GM18907 (cell line): ENCODE results near the gene GALNT9.

Experiments used
- ATAC-seq: cut with Tn5 transposase; IDR thresholded peaks from one replicate; pipeline ENCODE4 v1.9.1; 2021; ENCODE audit warnings: mild to moderate bottlenecking, moderate library complexity; ENCODE audit not compliant: unreplicated experiment

Gene GALNT9

DNA sequence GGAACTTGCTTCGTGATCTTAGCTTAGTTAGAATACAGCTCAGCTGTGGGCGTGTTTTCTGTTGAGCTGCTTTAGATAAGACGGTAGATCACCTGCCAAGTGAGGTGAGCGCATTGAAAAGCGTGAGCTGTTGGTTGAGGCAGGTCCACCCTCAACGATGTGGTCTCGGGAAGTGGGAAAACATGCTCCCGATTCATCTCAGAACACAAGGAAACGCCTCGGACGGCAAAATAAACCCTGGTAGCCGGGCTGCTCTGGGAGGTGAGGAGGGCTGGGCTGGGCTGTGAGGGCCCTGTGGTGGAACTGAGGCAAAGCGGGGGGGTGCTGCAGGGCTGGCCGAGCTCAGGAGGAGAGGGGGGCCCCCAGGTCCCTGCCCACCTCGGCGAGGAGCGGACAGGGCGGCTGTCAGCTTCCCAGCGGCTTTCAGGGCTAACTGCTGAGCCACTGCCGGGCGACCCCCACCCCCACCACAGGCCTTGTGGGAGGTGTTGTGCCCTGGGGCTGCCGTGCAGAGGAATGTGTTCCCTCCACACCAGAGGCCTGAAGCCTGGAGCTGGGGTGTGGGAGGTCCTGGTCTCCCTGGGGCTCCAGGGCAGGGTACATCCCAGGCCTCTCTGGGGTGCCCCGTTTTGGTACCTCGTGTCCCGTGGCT lies 154.4 kb downstream of the GALNT9 start:
- no peak for ATAC-seq

DNA sequence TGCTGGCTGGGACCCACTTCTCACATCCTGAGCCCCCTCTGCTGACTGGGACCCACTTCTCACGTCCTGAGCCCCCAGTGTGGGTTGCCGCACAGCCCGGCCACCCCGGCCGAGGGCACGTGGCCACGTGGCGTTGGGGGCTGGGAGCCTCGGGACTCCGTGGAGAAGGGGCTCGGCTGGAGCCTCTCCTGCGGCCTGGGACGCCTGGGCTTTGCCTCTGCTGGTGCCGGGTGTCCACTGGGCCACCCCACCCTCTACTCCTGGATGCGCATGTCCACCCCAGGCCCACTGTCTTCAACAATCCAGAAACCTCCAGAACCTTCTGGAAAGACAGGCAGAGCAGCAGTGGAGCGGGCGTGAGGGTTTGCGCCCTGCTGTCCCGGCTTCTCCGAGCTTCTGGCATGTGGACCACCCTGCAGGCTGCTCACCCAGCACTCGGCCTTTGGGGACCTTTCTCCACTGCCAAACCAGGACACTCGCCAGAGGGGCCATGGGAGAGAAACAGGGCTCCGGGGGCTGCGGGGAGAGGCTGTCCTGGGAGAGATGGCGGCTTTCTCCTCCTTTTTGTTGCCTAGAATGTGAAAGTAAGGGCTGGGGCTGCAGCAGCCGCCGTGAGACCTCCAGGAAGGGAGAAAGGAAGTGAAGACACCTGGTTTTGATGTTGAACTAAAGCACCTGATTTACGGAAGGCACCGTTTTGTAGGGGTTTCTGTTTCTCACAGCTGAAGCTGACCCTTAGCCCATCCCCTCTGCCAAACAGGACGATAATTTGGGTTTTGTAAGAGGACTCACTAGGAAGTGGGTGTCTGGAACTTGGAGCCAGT lies 155.2 kb downstream of the GALNT9 start:
- ATAC-seq: no peak

DNA sequence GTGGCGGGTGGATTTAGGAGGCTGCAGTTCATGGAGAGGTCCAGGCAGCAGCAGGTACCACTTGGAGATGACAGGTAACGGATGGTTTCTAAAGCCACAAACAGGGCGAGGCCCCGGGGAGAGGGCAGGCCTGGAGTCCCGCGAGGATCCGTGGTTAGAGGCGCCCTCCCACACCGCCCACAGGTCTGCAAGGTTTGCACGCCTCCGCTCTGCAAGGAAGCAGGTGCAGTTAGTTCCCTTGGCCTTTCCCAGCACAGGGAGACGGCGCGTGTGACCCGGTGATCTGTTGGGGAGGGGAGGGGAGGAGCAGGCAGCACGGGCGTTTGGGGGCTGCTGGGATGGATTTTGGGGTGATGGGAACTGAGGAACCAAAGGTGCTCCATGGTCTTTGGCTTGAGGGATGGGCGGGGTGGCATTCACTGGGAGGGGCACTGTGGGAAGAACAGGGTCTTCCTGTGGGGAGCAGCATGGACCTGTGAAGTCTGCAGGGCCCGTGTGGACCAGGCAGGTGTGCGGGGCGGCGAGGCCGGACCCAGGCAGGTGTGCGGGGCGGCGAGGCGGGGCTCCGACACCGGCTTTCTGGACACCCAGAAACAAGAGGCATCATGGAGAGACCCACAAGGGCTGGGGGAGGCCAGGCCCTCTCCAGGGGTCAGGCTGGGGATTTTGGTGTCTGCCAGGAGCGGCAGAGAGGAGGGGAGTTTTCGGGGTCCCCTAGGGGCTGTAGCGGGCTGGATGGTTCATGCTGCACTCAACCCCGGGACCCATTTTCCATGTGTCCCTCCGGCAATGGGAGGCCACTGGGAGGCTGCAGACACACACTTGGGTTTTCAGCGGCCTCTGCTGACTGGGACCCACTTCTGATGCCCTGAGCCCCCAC lies 156.0 kb downstream of the GALNT9 start:
- no peak for ATAC-seq

DNA sequence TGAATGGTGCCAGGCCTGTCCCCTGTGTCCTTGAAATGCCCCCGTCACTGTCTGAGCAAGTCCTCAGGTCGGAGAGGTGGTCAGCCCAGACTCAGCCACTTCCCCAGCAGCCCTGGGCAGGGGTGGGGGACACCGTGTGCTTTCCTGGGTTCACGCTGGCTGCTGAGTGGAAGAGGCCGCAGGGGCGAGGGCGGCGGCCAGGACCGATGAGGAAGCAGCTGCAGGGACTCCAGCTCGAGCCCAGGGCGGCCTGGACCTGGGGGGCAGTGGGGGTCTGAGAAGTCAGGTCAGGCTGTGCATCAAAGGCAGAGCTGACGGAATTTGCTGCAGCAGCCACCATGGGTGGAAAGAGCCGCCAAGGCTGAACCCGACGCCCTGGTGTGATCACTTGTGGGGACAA lies 156.8 kb downstream of the GALNT9 start:
- ATAC-seq: no peak

DNA sequence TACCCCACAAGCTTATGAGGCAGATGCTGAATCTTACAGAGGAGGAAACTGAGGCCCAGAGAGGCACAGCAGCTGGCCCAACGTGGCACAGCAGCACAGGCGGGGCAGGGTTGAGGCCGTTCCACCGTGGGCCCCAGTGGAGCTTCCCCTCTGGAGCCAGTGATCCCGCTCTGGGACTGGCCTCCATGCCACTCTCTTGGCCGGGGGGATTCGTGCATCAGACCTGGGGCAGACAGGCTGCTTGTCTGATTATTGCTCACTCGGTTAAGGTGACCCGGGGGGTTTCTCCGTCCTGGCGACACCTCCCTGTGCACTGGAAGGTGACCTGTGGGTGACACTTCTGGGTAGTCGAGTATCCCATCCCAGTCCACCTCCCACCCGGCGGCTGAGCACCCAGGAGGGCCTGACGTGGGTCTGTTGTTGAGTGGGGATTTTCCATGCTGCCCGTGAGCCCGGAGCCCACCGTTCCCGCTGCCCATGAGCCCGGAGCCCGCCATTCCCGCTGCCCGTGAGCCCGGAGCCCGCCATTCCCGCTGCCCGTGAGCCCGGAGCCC lies 157.3 kb downstream of the GALNT9 start:
- no peak for ATAC-seq

DNA sequence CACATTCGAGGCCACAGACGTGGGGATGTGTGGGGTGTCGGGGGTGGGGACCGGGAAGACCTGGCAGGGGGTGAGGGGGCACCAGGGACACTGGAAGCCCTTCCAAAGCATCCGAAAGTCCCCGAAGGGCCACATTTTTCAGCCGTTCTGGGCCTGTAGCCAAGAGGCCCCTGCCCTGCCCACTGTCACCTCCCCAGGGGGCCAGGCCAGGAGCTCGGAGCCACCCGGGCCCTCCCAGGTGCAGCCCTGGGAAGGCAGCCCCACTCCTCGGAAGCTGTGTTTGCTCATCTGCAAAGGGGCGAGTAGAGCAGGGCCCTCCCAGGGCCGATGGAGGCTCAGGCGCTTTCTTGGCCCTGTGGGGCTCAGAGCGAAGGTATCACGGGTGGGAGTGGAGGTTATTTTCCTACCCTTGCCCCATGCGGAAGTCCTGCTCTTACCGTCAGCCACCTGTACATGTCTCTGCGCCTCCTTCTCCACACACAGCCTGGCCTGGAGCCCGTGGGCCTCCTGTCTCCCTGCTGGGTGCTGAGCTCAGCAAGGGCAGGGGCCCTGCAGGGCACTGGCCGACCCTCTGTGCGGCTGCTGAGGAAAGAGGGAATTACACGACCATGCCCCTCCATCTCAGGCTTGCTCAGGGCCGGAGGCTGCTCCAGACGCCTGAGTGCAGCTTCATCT lies 158.0 kb downstream of the GALNT9 start:
- no peak for ATAC-seq

DNA sequence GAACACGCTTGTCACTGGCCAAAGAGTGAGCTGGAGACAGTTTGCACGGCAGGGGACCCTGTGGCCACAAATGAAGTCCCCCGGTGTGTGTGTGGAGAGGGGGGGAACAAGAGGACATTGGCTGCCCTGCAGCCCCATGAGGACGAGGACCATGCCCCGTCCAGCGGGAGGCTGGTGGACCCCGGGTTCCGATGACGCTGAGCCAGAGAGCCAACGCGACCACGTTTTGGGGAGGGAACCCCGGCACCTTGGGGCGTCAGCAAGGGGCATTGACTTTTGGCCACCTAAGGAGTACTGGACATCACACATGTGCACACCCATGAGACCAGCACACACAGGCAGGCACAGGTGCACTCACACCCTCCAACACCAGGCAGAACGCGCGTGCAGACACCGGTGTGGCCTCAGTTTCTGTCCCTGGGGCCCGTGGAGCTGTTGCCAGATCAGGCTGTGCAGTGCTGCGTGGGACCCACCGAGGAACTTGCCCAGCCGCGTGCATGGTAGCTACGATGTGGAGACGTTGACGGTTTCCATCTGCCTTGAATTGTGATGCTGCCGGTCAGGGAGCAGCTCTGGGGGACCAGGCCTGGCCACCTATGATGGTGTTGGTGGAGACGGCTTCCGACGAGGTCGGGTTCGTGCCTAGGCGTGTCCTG lies 158.6 kb downstream of the GALNT9 start:
- no peak for ATAC-seq

DNA sequence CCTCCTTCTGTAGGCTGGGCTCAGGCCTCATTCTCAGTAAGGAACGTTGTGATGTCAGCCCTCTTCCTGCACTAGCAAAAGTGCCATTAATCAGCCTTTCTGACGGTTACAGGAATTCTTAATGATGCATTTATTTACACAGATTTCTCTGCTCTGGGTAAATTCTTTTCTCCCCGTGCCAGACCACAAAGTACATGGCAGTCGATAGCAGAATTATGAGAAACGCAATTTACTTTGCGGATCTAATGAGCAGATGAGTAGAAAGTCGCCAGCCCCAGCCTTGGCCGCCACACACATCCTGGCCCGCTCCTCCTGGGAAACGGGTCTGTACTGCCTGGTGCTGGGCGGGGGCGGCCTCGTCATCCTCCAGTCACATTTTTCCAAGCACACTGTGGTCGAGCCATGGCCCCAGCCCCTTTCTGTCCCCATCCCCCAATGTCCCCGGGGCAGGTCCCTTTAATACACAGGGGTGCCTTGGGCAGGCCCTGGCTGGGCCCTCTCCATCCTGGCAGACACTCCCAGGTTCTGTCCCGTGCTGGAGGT lies 159.2 kb downstream of the GALNT9 start:
- no peak for ATAC-seq

DNA sequence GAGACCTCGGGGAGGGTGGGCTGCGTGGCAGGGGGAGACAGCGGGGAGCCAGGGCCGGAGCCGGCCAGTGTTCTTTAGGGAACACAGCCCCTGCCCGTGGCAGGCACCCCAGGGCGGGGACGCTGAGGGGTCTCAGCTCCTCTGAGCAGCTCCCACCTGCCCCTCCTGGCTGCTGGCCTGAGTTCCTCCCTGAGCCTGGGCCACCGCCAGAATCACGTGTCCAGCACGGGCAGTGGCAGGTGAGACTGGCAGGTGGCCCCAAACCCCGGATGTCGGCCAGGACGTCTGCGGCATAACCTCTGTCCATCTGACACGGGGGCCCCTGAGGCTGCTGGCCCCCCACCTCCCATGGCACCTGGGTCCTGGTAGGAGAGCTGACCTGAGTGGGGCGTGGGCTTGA lies 160.0 kb downstream of the GALNT9 start:
- no peak for ATAC-seq

DNA sequence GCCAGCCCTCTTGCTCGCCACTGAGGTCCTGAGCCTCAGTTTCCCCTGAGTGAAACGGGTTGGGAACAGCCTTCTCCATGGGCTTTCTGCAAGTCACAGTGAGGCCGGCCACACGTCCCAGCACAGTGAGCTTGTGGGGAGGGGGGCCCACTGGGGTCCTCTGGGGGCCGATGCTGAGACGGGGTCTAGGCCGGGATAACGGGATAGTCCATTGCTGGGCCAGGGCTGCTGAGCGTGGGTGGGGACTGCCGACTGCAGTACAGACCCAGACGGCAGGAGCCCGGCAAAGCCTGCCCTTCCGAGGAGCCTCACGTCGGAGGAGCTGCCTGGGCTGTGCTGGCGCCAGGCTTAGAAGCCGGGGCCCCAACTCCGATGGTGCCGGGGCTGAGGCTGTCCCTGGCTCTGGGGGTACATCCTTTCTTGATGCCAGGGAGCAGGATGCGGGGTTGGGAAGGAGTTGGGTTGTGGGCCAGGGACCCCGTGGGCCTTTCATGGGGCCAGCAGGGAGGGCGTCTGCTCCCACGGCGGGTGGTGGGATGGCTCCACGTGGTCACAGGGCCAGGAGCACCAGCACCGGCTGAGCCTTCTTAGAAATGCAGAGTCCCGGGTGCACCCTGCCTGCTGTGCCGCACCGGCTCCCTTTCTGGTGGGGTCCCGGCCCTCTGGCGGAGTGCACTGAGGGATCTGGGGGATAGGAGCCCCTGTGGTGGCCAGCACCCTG lies 160.9 kb downstream of the GALNT9 start:
- ATAC-seq: no peak

DNA sequence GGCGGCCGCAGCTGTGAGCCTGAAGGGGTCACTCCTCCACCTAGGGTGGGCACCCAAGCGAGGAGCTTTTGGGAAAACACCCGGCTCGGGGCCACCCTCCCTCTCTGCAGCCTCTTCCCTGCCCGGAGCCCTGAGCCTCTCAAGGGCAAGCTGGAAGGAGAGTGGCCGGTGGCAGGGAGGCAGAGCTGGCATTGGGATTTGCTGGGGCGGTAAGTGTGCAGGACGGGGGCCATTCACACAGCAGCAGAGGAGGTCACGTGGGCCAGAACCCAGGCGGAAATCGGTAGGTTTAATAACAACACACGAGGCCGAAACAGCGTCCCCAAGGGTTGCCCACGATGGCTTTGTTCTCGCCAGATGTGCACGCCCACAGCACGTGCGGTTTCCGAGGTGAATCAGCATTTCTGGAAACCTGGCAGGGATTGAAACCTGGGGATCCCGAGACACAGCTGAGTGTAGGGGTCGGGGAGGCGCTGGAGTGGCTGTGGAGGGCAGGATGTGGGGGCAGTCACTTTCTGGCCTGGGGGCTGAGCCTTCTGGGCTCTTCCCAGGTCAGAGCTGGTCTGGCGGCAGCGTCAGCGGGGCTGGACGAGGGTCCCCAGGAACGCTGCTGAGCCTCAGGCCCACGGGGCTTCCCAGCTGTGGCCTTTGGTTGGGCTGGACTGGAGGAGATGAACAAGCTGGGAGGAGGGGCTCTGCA lies 161.6 kb downstream of the GALNT9 start:
- no peak for ATAC-seq

DNA sequence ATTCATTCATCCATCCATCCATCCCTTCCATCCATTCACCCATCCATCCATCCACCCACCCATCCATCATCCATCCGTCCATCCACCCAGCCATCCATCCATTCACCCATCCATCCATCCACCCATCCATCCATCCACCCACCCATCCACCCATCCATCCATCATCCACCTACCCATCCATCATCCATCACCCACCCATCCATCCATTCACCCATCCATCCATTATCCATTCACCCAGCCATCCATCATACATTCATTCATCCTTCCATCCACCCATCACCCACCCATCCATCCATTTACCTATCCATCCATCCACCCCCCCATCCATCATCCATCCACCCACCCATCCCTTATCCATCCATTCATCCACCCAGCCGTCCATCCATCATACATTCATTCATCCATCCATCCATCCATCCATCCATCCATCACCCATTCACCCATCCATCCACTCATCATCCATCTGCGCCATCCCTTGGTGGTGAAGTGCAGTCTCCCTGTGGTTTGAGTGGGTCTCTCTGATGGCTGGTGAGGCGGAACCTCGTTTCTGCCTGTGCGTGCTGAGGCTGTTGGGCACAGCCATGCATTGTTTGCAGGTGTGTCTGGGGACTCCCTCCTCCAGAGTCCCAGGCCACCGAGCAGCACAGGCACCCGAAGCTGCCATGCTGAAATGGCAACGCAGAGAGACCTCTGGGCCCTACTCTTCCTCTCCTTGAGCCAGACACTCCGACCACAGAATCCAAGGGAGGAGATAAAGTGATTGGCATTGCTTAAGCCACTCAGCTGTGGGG lies 162.4 kb downstream of the GALNT9 start:
- ATAC-seq: no peak

DNA sequence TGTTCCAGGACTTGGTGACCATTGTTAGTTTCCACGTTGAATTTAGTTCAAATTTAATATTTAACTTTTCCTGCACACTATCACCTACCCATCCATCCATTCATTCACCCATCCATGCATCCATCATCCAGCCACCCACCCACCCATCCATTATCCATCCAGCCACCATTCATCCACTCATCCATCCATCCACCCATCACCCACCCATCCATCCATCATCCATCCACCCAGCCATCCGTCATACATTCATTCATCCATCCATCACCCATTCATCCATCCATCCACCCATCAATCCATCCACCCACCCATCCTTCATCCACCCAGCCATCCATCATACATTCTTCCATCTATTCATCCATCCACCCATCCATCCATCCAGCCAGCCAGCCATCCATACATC lies 163.3 kb downstream of the GALNT9 start:
- ATAC-seq: no peak

DNA sequence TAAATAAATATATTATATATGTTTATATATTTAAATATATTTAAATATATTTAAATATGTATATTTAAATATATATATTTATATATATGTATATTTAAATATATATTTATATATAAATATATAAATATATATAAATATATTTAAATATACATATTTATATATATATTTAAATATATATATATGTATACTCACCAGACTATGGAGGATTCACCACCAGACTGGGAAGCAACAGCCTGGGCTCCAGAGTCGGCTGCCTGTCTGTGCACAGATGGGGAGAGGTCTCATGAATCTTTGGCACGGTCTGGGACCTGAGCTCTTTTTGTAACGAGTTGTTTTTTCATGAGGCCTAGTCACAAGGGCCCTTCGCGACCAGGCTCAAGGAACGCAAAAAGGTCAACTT lies 163.8 kb downstream of the GALNT9 start:
- ATAC-seq: no peak

DNA sequence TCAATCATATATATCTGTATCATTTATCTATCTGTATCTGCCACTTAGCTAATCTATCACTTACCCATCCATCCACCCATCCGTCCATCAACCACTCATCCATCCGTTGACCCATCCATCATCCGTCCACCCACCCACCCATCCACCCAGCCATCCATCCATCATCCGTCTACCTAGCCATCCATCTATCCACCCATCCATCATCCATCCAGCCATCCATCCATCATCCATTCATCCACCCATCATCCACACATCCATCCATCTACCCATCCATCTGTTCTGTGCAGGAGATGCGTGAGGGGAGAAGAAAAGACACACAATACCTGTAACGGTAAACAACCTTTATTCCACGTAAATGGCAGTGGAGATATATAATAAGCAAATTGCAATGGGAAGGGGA lies 165.0 kb downstream of the GALNT9 start:
- no peak for ATAC-seq

DNA sequence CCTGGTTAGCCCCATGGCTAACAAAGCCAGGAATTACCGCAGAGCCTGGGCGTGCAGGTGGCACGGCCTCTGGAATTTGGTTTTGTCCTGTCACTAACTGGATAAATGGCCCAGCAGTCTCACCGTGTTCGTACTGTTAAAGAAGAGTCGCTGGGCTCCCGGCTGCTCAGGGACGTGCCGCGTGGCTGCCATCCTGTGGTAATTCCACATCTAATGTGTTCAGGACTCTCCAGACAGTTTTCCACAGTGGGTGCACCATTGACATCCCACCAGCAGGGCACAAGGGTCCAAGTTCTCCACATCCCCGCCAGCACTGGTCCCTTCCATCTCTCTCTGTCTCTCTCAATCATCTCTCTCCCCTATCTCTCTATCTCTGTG lies 165.5 kb downstream of the GALNT9 start:
- ATAC-seq: no peak

DNA sequence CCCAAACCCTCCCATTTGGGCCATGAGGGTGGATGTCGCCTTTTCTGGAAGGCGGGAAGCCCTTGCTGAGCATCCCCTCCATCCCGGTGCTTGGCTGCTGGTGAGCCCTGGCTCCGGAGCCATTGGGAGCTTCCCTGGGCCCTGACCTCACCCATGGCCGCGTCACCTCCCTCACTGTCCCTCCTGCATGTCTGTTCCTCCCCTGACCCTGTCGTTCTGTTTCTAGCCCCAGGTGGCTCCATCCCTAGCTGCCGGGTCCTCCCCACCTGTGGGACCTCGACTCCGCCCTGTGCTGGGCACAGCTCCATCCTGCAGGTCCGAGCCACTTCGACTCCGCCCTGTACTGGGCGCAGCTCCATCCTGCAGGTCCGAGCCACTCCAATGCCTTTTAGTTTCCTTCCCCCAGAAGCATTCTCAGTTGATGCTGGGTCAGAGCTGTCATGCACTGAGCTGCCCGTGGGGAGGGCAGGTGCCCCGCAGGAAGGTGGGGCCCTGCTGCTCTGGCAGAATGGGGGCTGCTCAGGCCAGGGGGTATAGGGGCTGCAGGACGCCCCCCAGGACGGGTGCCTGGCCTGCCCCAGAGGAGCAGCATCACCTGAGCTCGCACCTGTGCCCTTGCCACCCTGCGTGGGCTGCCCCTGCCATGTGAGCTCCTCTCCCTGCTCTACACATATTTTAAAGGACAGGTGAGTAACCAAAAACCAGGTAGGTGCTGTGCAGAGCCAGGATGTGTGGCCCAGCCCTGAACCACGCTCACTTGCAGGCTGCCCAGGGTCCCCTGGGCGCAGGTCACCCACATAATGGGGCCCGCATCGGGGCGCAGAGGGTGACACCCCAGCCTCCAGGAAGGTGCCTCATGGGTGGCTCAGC lies 166.1 kb downstream of the GALNT9 start:
- ATAC-seq: no peak
